Fibroblast of lung (primary cell): ENCODE results near the gene TSC22D2.

ENCODE experiments used
- EZH2 ChIP-seq: IDR thresholded peaks from 2 replicates; pipeline ENCODE4 v1.5.1; 2012; ENCODE audit warnings: low read length, control low read depth, mild to moderate bottlenecking; ENCODE audit errors: missing control alignments
- TF ChIP-seq, protein P1 (sequence below), 2 donors: IDR thresholded peaks in 1 of 2; conservative IDR thresholded peaks in 1 of 2; 1 replicate in 1 of 2; 2 replicates in 1 of 2; pipeline ENCODE4 v1.5.1; 2011 to 2012; ENCODE audit warnings: low read length in 2 of 2, control low read depth in 1 of 2, inconsistent platforms in 1 of 2, low read depth in 1 of 2, mild to moderate bottlenecking in 1 of 2

DNA sequence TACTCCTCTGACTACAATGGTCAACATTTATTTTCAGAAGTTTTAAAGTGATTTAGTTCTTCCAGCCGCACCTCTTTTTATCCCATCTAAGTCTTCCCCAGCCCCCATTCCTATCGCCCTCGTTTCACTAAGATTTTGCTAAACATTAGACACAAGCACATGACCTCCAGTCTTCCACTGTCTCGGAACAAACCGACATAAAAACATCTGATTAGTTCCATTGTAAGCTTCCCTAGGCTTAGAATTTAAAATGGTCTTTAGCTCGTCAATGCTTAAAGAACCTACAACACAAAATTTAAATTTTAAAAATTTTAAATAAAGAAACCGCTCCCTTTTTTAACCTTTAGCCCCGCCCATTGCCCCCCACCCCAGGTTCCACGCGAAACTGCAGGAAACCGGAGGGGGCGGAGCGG, 284 bp upstream of the TSC22D2 start:
- TF ChIP-seq, protein P1, sequence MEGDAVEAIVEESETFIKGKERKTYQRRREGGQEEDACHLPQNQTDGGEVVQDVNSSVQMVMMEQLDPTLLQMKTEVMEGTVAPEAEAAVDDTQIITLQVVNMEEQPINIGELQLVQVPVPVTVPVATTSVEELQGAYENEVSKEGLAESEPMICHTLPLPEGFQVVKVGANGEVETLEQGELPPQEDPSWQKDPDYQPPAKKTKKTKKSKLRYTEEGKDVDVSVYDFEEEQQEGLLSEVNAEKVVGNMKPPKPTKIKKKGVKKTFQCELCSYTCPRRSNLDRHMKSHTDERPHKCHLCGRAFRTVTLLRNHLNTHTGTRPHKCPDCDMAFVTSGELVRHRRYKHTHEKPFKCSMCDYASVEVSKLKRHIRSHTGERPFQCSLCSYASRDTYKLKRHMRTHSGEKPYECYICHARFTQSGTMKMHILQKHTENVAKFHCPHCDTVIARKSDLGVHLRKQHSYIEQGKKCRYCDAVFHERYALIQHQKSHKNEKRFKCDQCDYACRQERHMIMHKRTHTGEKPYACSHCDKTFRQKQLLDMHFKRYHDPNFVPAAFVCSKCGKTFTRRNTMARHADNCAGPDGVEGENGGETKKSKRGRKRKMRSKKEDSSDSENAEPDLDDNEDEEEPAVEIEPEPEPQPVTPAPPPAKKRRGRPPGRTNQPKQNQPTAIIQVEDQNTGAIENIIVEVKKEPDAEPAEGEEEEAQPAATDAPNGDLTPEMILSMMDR (conservative IDR thresholded peaks at IDR 0.05 in 1 of 2, IDR thresholded peaks at IDR 0.05 in 1 of 2; ENCODE audit: low read depth in 1 of 2, low read length in 2 of 2), result no peak
- no peak for TF ChIP-seq EZH2
